ENCODE data around the gene FAAP20.

FAAP20 gene

DNA sequence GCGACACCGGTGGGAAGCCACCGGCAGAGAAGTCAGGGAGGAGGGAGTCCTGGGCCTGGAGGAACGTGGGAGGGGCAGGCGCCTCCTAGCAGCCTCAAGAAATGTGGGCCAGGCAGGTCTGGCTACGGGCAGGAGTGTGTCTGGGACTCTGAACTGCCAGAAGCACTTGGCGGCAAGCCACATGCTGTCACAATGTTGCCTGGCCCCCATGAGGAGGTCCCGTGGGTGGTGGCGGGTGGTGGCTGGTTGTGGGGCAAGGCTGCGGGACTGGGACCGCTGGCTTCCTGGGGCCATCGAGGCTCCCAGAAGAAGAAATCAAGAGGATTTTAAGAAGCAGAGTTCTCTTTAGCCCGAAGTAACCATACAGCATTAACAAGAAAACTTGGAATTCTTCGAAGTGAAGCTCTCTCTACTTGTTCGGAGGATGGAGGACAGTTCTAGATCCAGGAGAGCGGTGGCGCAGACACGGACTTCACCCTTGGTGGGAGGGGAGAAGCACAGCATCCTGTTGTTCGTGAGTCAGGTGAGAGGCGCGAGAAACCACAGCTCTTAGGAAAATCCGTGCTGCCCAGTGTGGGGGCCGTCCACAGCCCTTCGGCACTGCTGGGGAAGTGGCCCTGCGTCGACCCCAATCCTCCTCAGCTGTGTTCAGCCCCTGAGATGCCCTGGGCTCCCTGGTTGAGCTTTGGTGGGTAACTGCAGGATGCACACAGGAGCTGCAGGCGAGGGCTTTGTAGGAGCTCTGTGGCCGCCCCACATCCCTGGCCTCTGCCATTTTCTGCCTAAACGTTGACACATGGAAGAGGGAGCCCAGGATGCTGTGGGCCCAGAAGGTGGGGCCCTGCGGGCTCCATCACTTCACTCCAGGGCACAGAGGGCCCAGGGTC is 45.9 kb upstream of the FAAP20 start:
- H3K36me3 ChIP-seq (ENCODE audit: insufficient read depth, low read length): peaks cover 16% of the 10 kb centered on the region
- H3K4me3 ChIP-seq (ENCODE audit: low read depth in 1 of 2, low read length in 2 of 2): no peak overlapping the region
- H2AFZ ChIP-seq (ENCODE audit: low read depth, low read length): no peak overlapping the region
- no peak overlapping the region for H3K4me2 ChIP-seq (ENCODE audit: insufficient read depth, low read length)
- DNase-seq: no peak
- ATAC-seq (ENCODE audit: insufficient read depth, low read depth): no peak
- H3K27ac ChIP-seq (ENCODE audit: low read length): no peak overlapping the region
- H3K79me2 ChIP-seq (ENCODE audit: insufficient read depth, low read length): peaks cover 85% of the 10 kb centered on the region
- no peaks in the 10 kb centered on the region for H3K27me3 ChIP-seq (ENCODE audit: insufficient read depth, low read length, poor library complexity)
- no peaks in the 10 kb centered on the region for H3K4me1 ChIP-seq (ENCODE audit: insufficient read depth, low read length)
- peaks cover 81% of the 10 kb centered on the region for H4K20me1 ChIP-seq (ENCODE audit: insufficient read depth, low read length)
- no peak overlapping the region for H3K9ac ChIP-seq (ENCODE audit: low read depth, low read length)
- no peaks in the 10 kb centered on the region for H3K9me3 ChIP-seq (ENCODE audit: insufficient read depth, low read length, severe bottlenecking)
- TF ChIP-seq, protein P1, sequence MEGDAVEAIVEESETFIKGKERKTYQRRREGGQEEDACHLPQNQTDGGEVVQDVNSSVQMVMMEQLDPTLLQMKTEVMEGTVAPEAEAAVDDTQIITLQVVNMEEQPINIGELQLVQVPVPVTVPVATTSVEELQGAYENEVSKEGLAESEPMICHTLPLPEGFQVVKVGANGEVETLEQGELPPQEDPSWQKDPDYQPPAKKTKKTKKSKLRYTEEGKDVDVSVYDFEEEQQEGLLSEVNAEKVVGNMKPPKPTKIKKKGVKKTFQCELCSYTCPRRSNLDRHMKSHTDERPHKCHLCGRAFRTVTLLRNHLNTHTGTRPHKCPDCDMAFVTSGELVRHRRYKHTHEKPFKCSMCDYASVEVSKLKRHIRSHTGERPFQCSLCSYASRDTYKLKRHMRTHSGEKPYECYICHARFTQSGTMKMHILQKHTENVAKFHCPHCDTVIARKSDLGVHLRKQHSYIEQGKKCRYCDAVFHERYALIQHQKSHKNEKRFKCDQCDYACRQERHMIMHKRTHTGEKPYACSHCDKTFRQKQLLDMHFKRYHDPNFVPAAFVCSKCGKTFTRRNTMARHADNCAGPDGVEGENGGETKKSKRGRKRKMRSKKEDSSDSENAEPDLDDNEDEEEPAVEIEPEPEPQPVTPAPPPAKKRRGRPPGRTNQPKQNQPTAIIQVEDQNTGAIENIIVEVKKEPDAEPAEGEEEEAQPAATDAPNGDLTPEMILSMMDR (IDR thresholded peaks at IDR 0.05; ENCODE audit: borderline replicate concordance, extremely low read depth, low read length, poor library complexity, severe bottlenecking): no peak
- TF ChIP-seq EZH2 (IDR thresholded peaks at IDR 0.05; ENCODE audit: borderline replicate concordance, low read depth, low read length, severe bottlenecking): no peak

DNA sequence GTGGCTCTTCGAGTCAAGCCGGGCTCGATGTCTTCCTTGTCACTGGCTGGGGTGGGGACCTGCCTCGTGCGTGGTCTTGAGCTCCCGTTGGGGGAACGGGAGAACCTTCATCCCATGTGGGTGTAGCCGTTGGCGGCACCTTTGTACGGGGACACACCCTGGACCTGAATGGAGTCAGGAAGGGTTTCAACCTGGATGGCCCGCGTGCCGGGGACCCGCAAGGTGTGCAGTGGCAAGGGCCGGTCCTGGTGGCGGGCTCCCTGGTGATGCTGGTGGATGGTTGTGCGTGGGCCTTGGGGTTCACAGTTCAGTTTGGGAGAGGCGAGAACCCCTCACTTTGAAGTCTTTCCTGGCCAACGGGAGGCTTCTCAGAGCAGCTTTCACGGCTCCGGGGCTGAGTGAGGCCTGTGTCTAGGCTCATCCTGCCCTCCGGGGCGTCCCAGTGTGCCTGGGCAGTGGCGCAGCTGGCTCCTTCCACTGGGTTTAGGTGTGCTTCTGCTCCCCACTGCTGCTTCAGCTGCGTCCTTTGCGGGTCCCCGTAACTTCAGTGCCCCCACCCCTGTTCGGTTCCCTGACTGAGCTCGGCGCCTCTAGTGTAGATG is 44.9 kb upstream of the FAAP20 start:
- H2AFZ ChIP-seq (ENCODE audit: low read depth, low read length): no peak overlapping the region
- DNase-seq (no peak), ATAC-seq (ENCODE audit: insufficient read depth, low read depth) (no peak)
- no peaks in the 10 kb centered on the region for H3K4me1 ChIP-seq (ENCODE audit: insufficient read depth, low read length)
- H3K4me3 ChIP-seq (ENCODE audit: low read depth in 1 of 2, low read length in 2 of 2): no peak overlapping the region
- H3K27ac ChIP-seq (ENCODE audit: low read length): no peak overlapping the region
- H3K79me2 ChIP-seq (ENCODE audit: insufficient read depth, low read length): peaks cover 92% of the 10 kb centered on the region
- H3K9me3 ChIP-seq (ENCODE audit: insufficient read depth, low read length, severe bottlenecking): no peaks in the 10 kb centered on the region
- no peak overlapping the region for H3K9ac ChIP-seq (ENCODE audit: low read depth, low read length)
- peaks cover 16% of the 10 kb centered on the region for H3K36me3 ChIP-seq (ENCODE audit: insufficient read depth, low read length)
- TF ChIP-seq EZH2 (IDR thresholded peaks at IDR 0.05; ENCODE audit: borderline replicate concordance, low read depth, low read length, severe bottlenecking): no peak
- TF ChIP-seq, protein P1 (IDR thresholded peaks at IDR 0.05; ENCODE audit: borderline replicate concordance, extremely low read depth, low read length, poor library complexity, severe bottlenecking): no peak
- H3K27me3 ChIP-seq (ENCODE audit: insufficient read depth, low read length, poor library complexity): no peaks in the 10 kb centered on the region
- no peak overlapping the region for H3K4me2 ChIP-seq (ENCODE audit: insufficient read depth, low read length)
- H4K20me1 ChIP-seq (ENCODE audit: insufficient read depth, low read length): peaks cover 91% of the 10 kb centered on the region

DNA sequence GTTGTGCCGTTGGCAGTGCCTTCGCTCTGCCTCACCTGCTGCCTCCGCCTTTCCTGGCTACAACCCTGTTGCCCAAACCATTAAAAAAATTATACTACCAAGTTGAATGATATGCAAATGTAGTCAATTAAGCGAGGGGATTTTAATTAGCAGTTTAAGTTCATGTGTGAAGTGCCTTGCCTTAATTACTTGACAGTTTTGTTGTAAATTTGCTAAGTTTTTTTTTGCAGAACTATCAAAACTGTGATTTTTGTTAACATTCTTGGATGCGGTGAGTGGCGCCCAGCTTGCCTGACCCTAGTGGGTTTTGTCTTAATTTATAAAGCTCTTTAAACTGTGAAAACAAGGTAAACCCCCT is 44.4 kb upstream of the FAAP20 start:
- H3K27ac ChIP-seq (ENCODE audit: low read length): no peak overlapping the region

More for the DNA sequence above, 44.4 kb upstream of the FAAP20 start:
- Histone ChIP-seq H4K20me1 (ENCODE audit: insufficient read depth, low read length) (peaks cover 93% of the 10 kb centered on the region), H3K36me3 (ENCODE audit: insufficient read depth, low read length) (peaks cover 16% of the 10 kb centered on the region), H3K4me1 (ENCODE audit: insufficient read depth, low read length) (peaks cover 4% of the 10 kb centered on the region; the same call in 1 of the 2 replicates), H3K27me3 (ENCODE audit: insufficient read depth, low read length, poor library complexity) (no peaks in the 10 kb centered on the region), H2AFZ (ENCODE audit: low read depth, low read length) (no peak overlapping the region), H3K79me2 (ENCODE audit: insufficient read depth, low read length) (peaks cover 93% of the 10 kb centered on the region), H3K9me3 (ENCODE audit: insufficient read depth, low read length, severe bottlenecking) (no peaks in the 10 kb centered on the region), H3K4me3 (ENCODE audit: low read depth in 1 of 2, low read length in 2 of 2) (no peak overlapping the region), H3K4me2 (ENCODE audit: insufficient read depth, low read length) (no peak overlapping the region), H3K9ac (ENCODE audit: low read depth, low read length) (no peak overlapping the region)
- no peak for TF ChIP-seq EZH2 (IDR thresholded peaks at IDR 0.05; ENCODE audit: borderline replicate concordance, low read depth, low read length, severe bottlenecking)
- TF ChIP-seq, protein P1 (IDR thresholded peaks at IDR 0.05; ENCODE audit: borderline replicate concordance, extremely low read depth, low read length, poor library complexity, severe bottlenecking): no peak
- DNase-seq (no peak), ATAC-seq (ENCODE audit: insufficient read depth, low read depth) (no peak)

Measured in DND-41 (cell line).